SK-N-SH (cell line): Measurements from ENCODE around the gene EXD2. TPM values are rescaled to one million over a fixed set of nuclear protein-coding genes. Genes with fewer than 3 reads are reported as not detected.

Experiments
- CTCF ChIA-PET: fragments of 300-600, 350-600 bp; formaldehyde crosslinking; extraction: SDS; loops from one replicate; lab custom pipeline; 2021; lab: Yijun Ruan, JAX
- POLR2A ChIA-PET: fragments of 350-600 bp; sonication (Branson Sonifier 250); formaldehyde crosslinking; extraction: SDS; loops from one replicate; lab custom pipeline; 2020; ENCODE audit warnings: antibody characterized with exemption, inconsistent platforms; lab: Yijun Ruan, JAX
- DNase-seq: peaks from one replicate; pipeline ENCODE4 v3.0.0; 2012
- H2AFZ ChIP-seq: fragments of 200-600 bp; sonication (generic); 2 replicates; pipeline ENCODE4 v1.8.1; 2016; ENCODE audit warnings: antibody characterized with exemption, mild to moderate bottlenecking, low read depth
- H3F3A ChIP-seq: fragments of 200-600 bp; sonication (generic); replicated peaks from 2 replicates; pipeline ENCODE3; 2016; ENCODE audit warnings: antibody characterized with exemption, mild to moderate bottlenecking; ENCODE audit not compliant: insufficient read depth
- H3K27ac ChIP-seq, 2 experiments: fragments of 200-500 bp in 1 of 2; fragments of 200-600 bp in 1 of 2; sonication (Bioruptor generic) in 1 of 2; sonication (generic), shearing (Covaris generic) in 1 of 2; 2 replicates each; pipeline versions ENCODE4 v1.5.1 to v1.6.1; 2014 to 2016; ENCODE audit warnings: low read depth in 2 of 2, inconsistent platforms in 1 of 2, low read length in 1 of 2, mild to moderate bottlenecking in 1 of 2, mixed read lengths in 1 of 2
- H3K27me3 ChIP-seq: fragments of 200-600 bp; sonication (generic), shearing (Covaris generic); 2 replicates; pipeline ENCODE4 v1.6.1; 2016; ENCODE audit warnings: mixed run types; ENCODE audit not compliant: insufficient read depth
- H3K36me3 ChIP-seq, 2 experiments: fragments of 200-500 bp in 1 of 2; fragments of 200-600 bp in 1 of 2; sonication (Bioruptor generic) in 1 of 2; sonication (generic) in 1 of 2; replicated peaks in 1 of 2; 2 replicates each; pipeline versions ENCODE3 to v1.5.1; 2014 to 2016; ENCODE audit warnings: low read length in 1 of 2, mild to moderate bottlenecking in 1 of 2; ENCODE audit not compliant: insufficient read depth in 2 of 2, control insufficient read depth in 1 of 2
- H3K4me1 ChIP-seq, 2 experiments: fragments of 200-500 bp in 1 of 2; fragments of 200-600 bp in 1 of 2; sonication (Bioruptor generic) in 1 of 2; sonication (generic), shearing (Covaris generic) in 1 of 2; 2 replicates each; pipeline versions ENCODE4 v1.5.1 to v1.6.1; 2014 to 2016; ENCODE audit warnings: low read depth in 1 of 2, low read length in 1 of 2, mixed run types in 1 of 2; ENCODE audit not compliant: insufficient read depth in 2 of 2, control insufficient read depth in 1 of 2
- H3K4me2 ChIP-seq: fragments of 200-600 bp; sonication (generic), shearing (Covaris generic); 2 replicates; pipeline ENCODE4 v1.6.1; 2017; ENCODE audit warnings: mixed run types
- H3K4me3 ChIP-seq, 2 experiments: fragments of 200-500 bp in 1 of 2; fragments of 200-600 bp in 1 of 2; sonication (Bioruptor generic) in 1 of 2; sonication (generic), shearing (Covaris generic) in 1 of 2; 2 replicates each; pipeline versions ENCODE4 v1.5.1 to v1.8.1; 2014 to 2016; ENCODE audit warnings: low read depth in 2 of 2, inconsistent platforms in 1 of 2, low read length in 1 of 2, mild to moderate bottlenecking in 1 of 2, mixed read lengths in 1 of 2, moderate library complexity in 1 of 2
- H3K79me2 ChIP-seq: fragments of 200-600 bp; sonication (generic); 2 replicates; pipeline ENCODE4 v1.8.1; 2017; ENCODE audit warnings: mild to moderate bottlenecking; ENCODE audit not compliant: insufficient read depth
- H3K9ac ChIP-seq: fragments of 200-600 bp; sonication (generic); 2 replicates; pipeline ENCODE4 v1.6.1; 2017; ENCODE audit warnings: mixed run types
- H3K9me2 ChIP-seq: fragments of 200-600 bp; sonication (generic); 2 replicates; pipeline ENCODE4 v1.6.1; 2017; ENCODE audit warnings: mixed run types
- H3K9me3 ChIP-seq: fragments of 200-600 bp; sonication (generic); 2 replicates; pipeline ENCODE4 v1.6.1; 2017; ENCODE audit warnings: mixed run types, mild to moderate bottlenecking, moderate library complexity
- H4K20me1 ChIP-seq: fragments of 200-600 bp; sonication (generic); 2 replicates; pipeline ENCODE4 v1.6.1; 2017; ENCODE audit warnings: mild to moderate bottlenecking, mixed run types; ENCODE audit not compliant: insufficient read depth
- EP300 ChIP-seq, 2 experiments: IDR thresholded peaks; 2 replicates each; pipeline versions ENCODE4 v1.4.0 to v1.6.1; 2012; ENCODE audit warnings: borderline replicate concordance in 1 of 2, low read depth in 1 of 2, low read length in 1 of 2
- FOXM1 ChIP-seq: IDR thresholded peaks from 2 replicates; pipeline ENCODE4 v1.4.0; 2012; ENCODE audit warnings: low read depth, mild to moderate bottlenecking
- GABPA ChIP-seq: IDR thresholded peaks from 2 replicates; pipeline ENCODE4 v1.4.0; 2012; ENCODE audit warnings: low read depth, mild to moderate bottlenecking
- GATA2 ChIP-seq: sonication (generic); formaldehyde crosslinking; IDR thresholded peaks from 2 replicates; pipeline ENCODE4 v1.5.0; 2020; ENCODE audit warnings: mild to moderate bottlenecking, missing genetic modification reagents
- MAX ChIP-seq: IDR thresholded peaks from 2 replicates; pipeline ENCODE4 v1.4.0; 2012; ENCODE audit warnings: low read depth
- POLR2AphosphoS5 ChIP-seq: IDR thresholded peaks from 2 replicates; pipeline ENCODE4 v1.6.1; 2012; ENCODE audit warnings: low read depth, low read length
- RCOR1 ChIP-seq: fragments of 150-350 bp; IDR thresholded peaks from 2 replicates; pipeline ENCODE4 v1.6.1; 2017; ENCODE audit warnings: antibody characterized with exemption, low read length
- REST ChIP-seq: IDR thresholded peaks from 2 replicates; pipeline ENCODE4 v1.6.1; 2012; ENCODE audit warnings: mild to moderate bottlenecking, low read depth, low read length, moderate library complexity
- RFX5 ChIP-seq: IDR thresholded peaks from 2 replicates; pipeline ENCODE4 v1.6.1; 2012; ENCODE audit warnings: mild to moderate bottlenecking, improper control_type of control experiment, low read length
- SIN3A ChIP-seq: IDR thresholded peaks from 2 replicates; pipeline ENCODE4 v1.6.1; 2012; ENCODE audit warnings: low read depth, mild to moderate bottlenecking, low read length, moderate library complexity, borderline replicate concordance
- SMC3 ChIP-seq: IDR thresholded peaks from 2 replicates; pipeline ENCODE4 v1.6.1; 2012; ENCODE audit warnings: low read depth, low read length, improper control_type of control experiment
- WGBS: methylation state at CpG from one replicate; pipeline ENCODE4 v1.1.6; 2017; ENCODE audit warnings: low lambda C conversion rate; 5-methylcytosine and 5-hydroxymethylcytosine counted together
- polyA plus RNA-seq, 3 experiments: library from polyadenylated mRNA; depleted of rRNA; stranded (reverse); fragments of >200 nt; gene quantifications; 2 replicates each; pipeline ENCODE4 v1.2.3, GENCODE V29; 2012

The EXD2 gene
- polyA plus RNA-seq, 1 of the 3 experiments (the other 2 are of a cell fraction), result 15.1 TPM

- no peak for TF ChIP-seq REST
- TF ChIP-seq GABPA, result no peak
- TF ChIP-seq SMC3, result no peak
- no peak for TF ChIP-seq FOXM1
- TF ChIP-seq RFX5, result no peak
- no peak for TF ChIP-seq MAX
- TF ChIP-seq GATA2, result no peak
- no peak for TF ChIP-seq POLR2AphosphoS5
- no peak for TF ChIP-seq EP300 (IDR thresholded peaks at IDR 0.05; ENCODE audit: borderline replicate concordance in 1 of 2, low read depth in 1 of 2, low read length in 1 of 2)
- TF ChIP-seq, all 33 proteins: peak for 0
- 89% methylated on average over 9 of the region's 9 CpGs for WGBS
- no peaks in the 10 kb centered on the region for H4K20me1 ChIP-seq
- no peaks in the 10 kb centered on the region for H3K36me3 ChIP-seq
- H3K27ac ChIP-seq, result no peak overlapping the region
- no peaks in the 10 kb centered on the region for H3K27me3 ChIP-seq
- CTCF ChIA-PET, result interaction anchor here (1.5 to 2.1 kb wide), 2 partner anchors 20 to 83 kb away, joined by 5 to 7 read pairs; no protein-coding TSS in a partner anchor
- no peaks in the 10 kb centered on the region for H3K79me2 ChIP-seq
- H3K9me3 ChIP-seq, result no peaks in the 10 kb centered on the region
- POLR2A ChIA-PET, result no interaction called here
- H3K4me3 ChIP-seq, result no peak overlapping the region
- H3K9ac ChIP-seq, result no peak overlapping the region
- no peak for DNase-seq
- no peaks in the 10 kb centered on the region for H3F3A ChIP-seq
- no peak overlapping the region for H3K4me2 ChIP-seq
- H2AFZ ChIP-seq, result no peak overlapping the region
- H3K9me2 ChIP-seq, result no peaks in the 10 kb centered on the region
- no peaks in the 10 kb centered on the region for H3K4me1 ChIP-seq
Measured at GRCh38 chr14:69280746-69281291, 89.5 kb downstream of the EXD2 start.

GRCh38 chr14:69281450-69282169 is 90.3 kb downstream of the EXD2 start:
- ChIA-PET POLR2A (no interaction called here), CTCF (interaction anchor here (1.2 to 2.1 kb wide), 3 partner anchors 21 to 82 kb away, joined by 4 to 7 read pairs (median 5); no protein-coding TSS in a partner anchor)
- no peaks in the 10 kb centered on the region for H3F3A ChIP-seq
- no peaks in the 10 kb centered on the region for H3K79me2 ChIP-seq
- H3K9me2 ChIP-seq, result no peaks in the 10 kb centered on the region
- no peaks in the 10 kb centered on the region for H4K20me1 ChIP-seq
- H3K4me2 ChIP-seq, result no peak overlapping the region
- no peak overlapping the region for H3K27ac ChIP-seq
- TF ChIP-seq SIN3A (no peak), RCOR1 (no peak)
- H3K9ac ChIP-seq, result no peak overlapping the region
- no peaks in the 10 kb centered on the region for H3K36me3 ChIP-seq
- no peak overlapping the region for H2AFZ ChIP-seq
- 79% methylated on average over 10 of the region's 10 CpGs for WGBS
- no peak overlapping the region for H3K4me3 ChIP-seq
- no peaks in the 10 kb centered on the region for H3K9me3 ChIP-seq
- no peaks in the 10 kb centered on the region for H3K4me1 ChIP-seq
- DNase-seq, result no peak
- H3K27me3 ChIP-seq, result no peaks in the 10 kb centered on the region
